Measurements from ENCODE around the gene CX3CR1.

DNA sequence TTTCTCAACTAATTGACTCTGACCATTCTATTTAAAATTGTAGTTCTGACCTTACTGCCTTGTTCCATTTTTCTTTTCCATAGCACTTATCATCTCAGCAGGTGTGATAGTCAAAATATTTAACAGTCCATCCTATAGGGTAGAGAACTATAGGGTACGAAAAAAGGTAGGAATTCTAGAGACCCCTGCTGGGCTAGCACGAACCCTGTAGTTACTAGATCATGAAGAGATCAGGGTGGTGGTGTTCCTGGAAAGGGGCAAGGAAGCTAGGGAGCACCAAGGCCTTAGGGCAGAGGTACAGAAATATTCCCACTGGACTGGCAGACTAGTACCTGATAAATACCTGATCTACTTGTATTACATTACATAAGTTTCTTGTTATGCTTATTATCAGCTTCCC lies 55.5 kb downstream of the CX3CR1 start:
- no peak for TF ChIP-seq EZH2 (IDR thresholded peaks at IDR 0.05; ENCODE audit: borderline replicate concordance, low read length)
- TF ChIP-seq, protein P1, sequence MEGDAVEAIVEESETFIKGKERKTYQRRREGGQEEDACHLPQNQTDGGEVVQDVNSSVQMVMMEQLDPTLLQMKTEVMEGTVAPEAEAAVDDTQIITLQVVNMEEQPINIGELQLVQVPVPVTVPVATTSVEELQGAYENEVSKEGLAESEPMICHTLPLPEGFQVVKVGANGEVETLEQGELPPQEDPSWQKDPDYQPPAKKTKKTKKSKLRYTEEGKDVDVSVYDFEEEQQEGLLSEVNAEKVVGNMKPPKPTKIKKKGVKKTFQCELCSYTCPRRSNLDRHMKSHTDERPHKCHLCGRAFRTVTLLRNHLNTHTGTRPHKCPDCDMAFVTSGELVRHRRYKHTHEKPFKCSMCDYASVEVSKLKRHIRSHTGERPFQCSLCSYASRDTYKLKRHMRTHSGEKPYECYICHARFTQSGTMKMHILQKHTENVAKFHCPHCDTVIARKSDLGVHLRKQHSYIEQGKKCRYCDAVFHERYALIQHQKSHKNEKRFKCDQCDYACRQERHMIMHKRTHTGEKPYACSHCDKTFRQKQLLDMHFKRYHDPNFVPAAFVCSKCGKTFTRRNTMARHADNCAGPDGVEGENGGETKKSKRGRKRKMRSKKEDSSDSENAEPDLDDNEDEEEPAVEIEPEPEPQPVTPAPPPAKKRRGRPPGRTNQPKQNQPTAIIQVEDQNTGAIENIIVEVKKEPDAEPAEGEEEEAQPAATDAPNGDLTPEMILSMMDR (IDR thresholded peaks at IDR 0.05; ENCODE audit: low read length): no peak; the same call in 1 of the 2 replicates
